Calu3 (cell line): ENCODE results near the gene ZFYVE19. TPM values are rescaled to one million over a fixed set of nuclear protein-coding genes. Genes with fewer than 3 reads are reported as not detected.
A peak's percentile ranks its signal among the peaks of the same experiment; 100 is the strongest.

Experiments
- BruUV-seq: library from RNA; stranded (reverse); fragments of 400-500 nt; replicated peaks from 2 replicates; lab custom pipeline; 2021; lab: Mats Ljungman, UMichigan
- CTCF ChIA-PET: fragments of 300-600 bp; sonication (Branson Sonifier 250); formaldehyde crosslinking; loops from one replicate; lab custom pipeline; 2022; ENCODE audit warnings: antibody characterized with exemption; lab: Charles Lee
- DNase-seq: peaks from one replicate; pipeline ENCODE4 v3.0.0; 2022
- H3K27ac Mint-ChIP-seq: one replicate; pipeline ENCODE4 v1.8.0; 2022; ENCODE audit warnings: mixed read lengths; ENCODE audit not compliant: unreplicated experiment
- H3K27me3 Mint-ChIP-seq: one replicate; pipeline ENCODE4 v1.8.0; 2022; ENCODE audit warnings: mixed read lengths; ENCODE audit not compliant: unreplicated experiment
- H3K36me3 Mint-ChIP-seq: one replicate; pipeline ENCODE4 v1.8.0; 2022; ENCODE audit warnings: mild to moderate bottlenecking, moderate library complexity, mixed read lengths; ENCODE audit not compliant: insufficient read depth, unreplicated experiment
- H3K4me1 Mint-ChIP-seq: one replicate; pipeline ENCODE4 v1.8.0; 2022; ENCODE audit warnings: mild to moderate bottlenecking, low read depth, mixed read lengths; ENCODE audit not compliant: unreplicated experiment
- H3K4me3 Mint-ChIP-seq: one replicate; pipeline ENCODE4 v1.8.0; 2022; ENCODE audit warnings: mild to moderate bottlenecking, low read depth, moderate library complexity, mixed read lengths; ENCODE audit not compliant: unreplicated experiment
- H3K9me3 Mint-ChIP-seq: one replicate; pipeline ENCODE4 v1.8.0; 2022; ENCODE audit warnings: low read depth, mixed read lengths; ENCODE audit not compliant: unreplicated experiment
- CTCF ChIP-seq: fragments of 200-600 bp; IDR thresholded peaks from one replicate; pipeline ENCODE4 v1.8.0; 2022; ENCODE audit warnings: antibody characterized with exemption; ENCODE audit not compliant: unreplicated experiment
- intact Hi-C: fragments of 100-400 bp; cut with micrococcal nuclease; formaldehyde crosslinking; loops from one replicate; pipeline ENCODE4 v1.10.0; 2022; ENCODE audit not compliant: unreplicated experiment
- total RNA-seq: library from RNA; stranded (reverse); gene quantifications from 2 replicates; pipeline ENCODE4 v1.2.3, GENCODE V29; 2022

The ZFYVE19 gene
- total RNA-seq, 1 experiment from 2014 or later: 13.9 TPM

- intact Hi-C loops: no loop called here
- Mint-ChIP-seq H3K4me3 (peak overlapping the region; percentile 59), H3K36me3 (peaks cover 25% of the 10 kb centered on the region), H3K4me1 (peaks cover 22% of the 10 kb centered on the region), H3K27ac (peak overlapping the region; percentile 90), H3K9me3 (no peaks in the 10 kb centered on the region), H3K27me3 (no peaks in the 10 kb centered on the region)
- BruUV-seq: TSS peak; percentile 26
- CTCF ChIA-PET: interaction anchor here (0.6 to 2.1 kb wide), 3 partner anchors 12 to 122 kb away, joined by 3 to 8 read pairs (median 8); no protein-coding TSS in a partner anchor
- TF ChIP-seq CTCF: no peak
- DNase-seq: no peak
Observed at GRCh38 chr15:40770147-40770721, 36.7 kb upstream of the ZFYVE19 start.

- Mint-ChIP-seq H3K4me3 (no peak overlapping the region), H3K4me1 (peaks cover 22% of the 10 kb centered on the region), H3K36me3 (peaks cover 30% of the 10 kb centered on the region), H3K27ac (no peak overlapping the region), H3K27me3 (no peaks in the 10 kb centered on the region), H3K9me3 (no peaks in the 10 kb centered on the region)
- CTCF ChIA-PET: no interaction called here
- DNase-seq: no peak
- intact Hi-C loops: no loop called here
- BruUV-seq: no TSS peak
- TF ChIP-seq CTCF: no peak
Observed at GRCh38 chr15:40771242-40771641, 35.6 kb upstream of the ZFYVE19 start.

DNA sequence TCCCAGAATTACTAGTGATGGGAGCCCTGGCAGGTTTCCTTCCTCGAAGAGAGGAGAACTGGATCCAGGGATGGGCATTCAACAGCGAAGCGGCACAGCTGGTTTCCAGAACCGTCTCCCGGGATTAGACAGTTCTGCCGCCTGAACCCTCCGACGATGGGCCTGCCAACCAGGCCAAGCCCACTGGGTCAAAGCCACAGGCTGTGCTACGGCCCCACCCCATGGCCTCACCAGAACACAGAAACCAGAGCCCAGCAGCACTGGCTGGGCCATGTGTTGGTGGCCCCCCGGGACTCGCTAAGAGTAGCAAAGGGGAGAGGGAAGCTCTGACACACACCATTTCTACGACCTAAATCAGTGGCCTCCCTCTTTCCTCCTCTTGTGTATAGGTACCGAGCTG, 34.9 kb upstream of the ZFYVE19 start:
- TF ChIP-seq CTCF: no peak
- intact Hi-C loops: no loop called here
- Mint-ChIP-seq H3K27me3 (no peaks in the 10 kb centered on the region), H3K36me3 (peaks cover 38% of the 10 kb centered on the region), H3K27ac (no peak overlapping the region), H3K4me3 (no peak overlapping the region), H3K9me3 (no peaks in the 10 kb centered on the region), H3K4me1 (peaks cover 30% of the 10 kb centered on the region)
- CTCF ChIA-PET: no interaction called here
- no peak for DNase-seq
- BruUV-seq: no TSS peak

DNA sequence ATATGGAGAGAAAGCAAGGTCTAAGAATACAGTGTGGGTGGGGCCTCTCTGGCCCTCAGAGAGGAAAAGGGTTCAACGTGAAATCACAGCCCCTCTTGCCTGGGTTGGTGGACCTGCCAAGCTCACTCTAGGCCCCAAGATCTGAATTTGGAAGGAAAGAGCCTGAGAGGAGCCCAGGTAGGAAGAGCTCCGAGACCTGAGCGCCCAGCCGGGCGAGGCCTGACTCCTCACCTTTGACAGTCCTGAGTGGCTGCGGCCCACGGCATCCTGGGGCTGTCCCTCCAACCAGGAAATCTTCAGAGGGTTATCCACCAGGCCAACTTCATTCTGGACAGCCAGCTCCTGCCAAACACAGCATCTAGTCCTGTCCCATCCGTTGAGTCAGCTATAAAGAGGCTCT, 33.4 kb upstream of the ZFYVE19 start:
- no TSS peak for BruUV-seq
- CTCF ChIA-PET: no interaction called here
- intact Hi-C loops: no loop called here
- DNase-seq: no peak
- no peak overlapping the region for H3K4me3 Mint-ChIP-seq
- no peaks in the 10 kb centered on the region for H3K9me3 Mint-ChIP-seq
- H3K4me1 Mint-ChIP-seq: peaks cover 29% of the 10 kb centered on the region
- H3K27me3 Mint-ChIP-seq: no peaks in the 10 kb centered on the region
- peaks cover 41% of the 10 kb centered on the region for H3K36me3 Mint-ChIP-seq
- no peak for TF ChIP-seq CTCF
- no peak overlapping the region for H3K27ac Mint-ChIP-seq
